ENCODE measurements around the gene ATN1. TPM values are rescaled to one million over a fixed set of nuclear protein-coding genes. Genes with fewer than 3 reads are reported as not detected.

Gene ATN1
- total and polyA plus RNA-seq, 4 donors: 3.6 to 12.6 (median 7.9) TPM

DNA sequence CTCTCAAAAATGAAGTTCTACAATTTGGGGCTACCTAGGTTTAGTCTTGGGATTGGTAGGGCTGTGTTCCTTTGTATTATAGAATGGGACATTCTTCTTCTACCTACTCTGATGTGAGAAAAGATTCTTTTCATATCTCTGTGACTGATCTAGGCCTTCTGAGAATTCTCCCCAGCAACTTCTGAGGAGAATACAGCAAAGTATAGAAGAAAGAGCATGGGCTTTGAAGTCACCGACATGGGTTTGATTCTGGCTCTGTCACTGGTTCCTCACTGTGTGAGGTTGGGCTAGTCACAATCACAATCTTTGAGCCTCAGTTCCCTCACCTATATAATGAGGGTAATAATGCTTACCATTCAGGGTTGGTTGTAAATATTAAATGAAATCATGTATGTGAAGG, 5.0 kb downstream of the ATN1 start:
- WGBS: 93% methylated on average over 1 of the region's 1 CpG
- no peak for TF ChIP-seq FOXA2 (IDR thresholded peaks at IDR 0.05)
- TF ChIP-seq, protein P1, sequence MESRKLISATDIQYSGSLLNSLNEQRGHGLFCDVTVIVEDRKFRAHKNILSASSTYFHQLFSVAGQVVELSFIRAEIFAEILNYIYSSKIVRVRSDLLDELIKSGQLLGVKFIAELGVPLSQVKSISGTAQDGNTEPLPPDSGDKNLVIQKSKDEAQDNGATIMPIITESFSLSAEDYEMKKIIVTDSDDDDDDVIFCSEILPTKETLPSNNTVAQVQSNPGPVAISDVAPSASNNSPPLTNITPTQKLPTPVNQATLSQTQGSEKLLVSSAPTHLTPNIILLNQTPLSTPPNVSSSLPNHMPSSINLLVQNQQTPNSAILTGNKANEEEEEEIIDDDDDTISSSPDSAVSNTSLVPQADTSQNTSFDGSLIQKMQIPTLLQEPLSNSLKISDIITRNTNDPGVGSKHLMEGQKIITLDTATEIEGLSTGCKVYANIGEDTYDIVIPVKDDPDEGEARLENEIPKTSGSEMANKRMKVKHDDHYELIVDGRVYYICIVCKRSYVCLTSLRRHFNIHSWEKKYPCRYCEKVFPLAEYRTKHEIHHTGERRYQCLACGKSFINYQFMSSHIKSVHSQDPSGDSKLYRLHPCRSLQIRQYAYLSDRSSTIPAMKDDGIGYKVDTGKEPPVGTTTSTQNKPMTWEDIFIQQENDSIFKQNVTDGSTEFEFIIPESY (IDR thresholded peaks at IDR 0.05): no peak
- no peak for TF ChIP-seq NR2F2 (IDR thresholded peaks at IDR 0.05)
- TF ChIP-seq SP1 (IDR thresholded peaks at IDR 0.05): no peak
- Histone ChIP-seq H3K27ac (ENCODE audit: low read depth in 1 of 2, low read length in 2 of 2) (no peak overlapping the region), H3K27me3 (ENCODE audit: control insufficient read depth in 4 of 4, insufficient read depth in 4 of 4, low read length in 3 of 4) (no peaks in the 10 kb centered on the region), H3K9ac (ENCODE audit: low read depth in 1 of 2, low read length in 2 of 2) (no peak overlapping the region), H3K9me3 (ENCODE audit: control insufficient read depth in 4 of 4, low read length in 3 of 4) (no peaks in the 10 kb centered on the region), H3K4me1 (ENCODE audit: control insufficient read depth in 4 of 4, insufficient read depth in 4 of 4, low read length in 3 of 4) (peaks cover 4 to 37% (median 14%) of the 10 kb centered on the region in 4 donors), H3K36me3 (ENCODE audit: control insufficient read depth in 4 of 4, insufficient read depth in 3 of 4, low read depth in 1 of 4, low read length in 3 of 4) (peaks cover 0 to 14% (median 7%) of the 10 kb centered on the region in 4 donors), H3K4me3 (ENCODE audit: low read depth in 1 of 3, low read length in 3 of 3) (no peak overlapping the region)
- no peak for DNase-seq (ENCODE audit: low spot score)

- no peak for DNase-seq (ENCODE audit: low spot score)
- Histone ChIP-seq H3K4me3 (ENCODE audit: low read depth in 1 of 3, low read length in 3 of 3) (no peak overlapping the region), H3K9me3 (ENCODE audit: control insufficient read depth in 4 of 4, low read length in 3 of 4) (no peaks in the 10 kb centered on the region), H3K9ac (ENCODE audit: low read depth in 1 of 2, low read length in 2 of 2) (no peak overlapping the region), H3K27me3 (ENCODE audit: control insufficient read depth in 4 of 4, insufficient read depth in 4 of 4, low read length in 3 of 4) (no peaks in the 10 kb centered on the region), H3K36me3 (ENCODE audit: control insufficient read depth in 4 of 4, insufficient read depth in 3 of 4, low read depth in 1 of 4, low read length in 3 of 4) (peaks cover 0 to 14% (median 7%) of the 10 kb centered on the region in 4 donors), H3K27ac (ENCODE audit: low read depth in 1 of 2, low read length in 2 of 2) (peak overlapping the region in 1 of 2 donors; percentile 14), H3K4me1 (ENCODE audit: control insufficient read depth in 4 of 4, insufficient read depth in 4 of 4, low read length in 3 of 4) (peaks cover 9 to 41% (median 22%) of the 10 kb centered on the region in 4 donors)
- TF ChIP-seq REST (IDR thresholded peaks at IDR 0.05) (no peak), RXRA (IDR thresholded peaks at IDR 0.05) (no peak), NR2F2 (IDR thresholded peaks at IDR 0.05) (peak; percentile 45)
- WGBS: 65% methylated on average over 8 of the region's 8 CpGs
Measured at GRCh38 chr12:6934110-6934509, 6.4 kb downstream of the ATN1 start.

DNA sequence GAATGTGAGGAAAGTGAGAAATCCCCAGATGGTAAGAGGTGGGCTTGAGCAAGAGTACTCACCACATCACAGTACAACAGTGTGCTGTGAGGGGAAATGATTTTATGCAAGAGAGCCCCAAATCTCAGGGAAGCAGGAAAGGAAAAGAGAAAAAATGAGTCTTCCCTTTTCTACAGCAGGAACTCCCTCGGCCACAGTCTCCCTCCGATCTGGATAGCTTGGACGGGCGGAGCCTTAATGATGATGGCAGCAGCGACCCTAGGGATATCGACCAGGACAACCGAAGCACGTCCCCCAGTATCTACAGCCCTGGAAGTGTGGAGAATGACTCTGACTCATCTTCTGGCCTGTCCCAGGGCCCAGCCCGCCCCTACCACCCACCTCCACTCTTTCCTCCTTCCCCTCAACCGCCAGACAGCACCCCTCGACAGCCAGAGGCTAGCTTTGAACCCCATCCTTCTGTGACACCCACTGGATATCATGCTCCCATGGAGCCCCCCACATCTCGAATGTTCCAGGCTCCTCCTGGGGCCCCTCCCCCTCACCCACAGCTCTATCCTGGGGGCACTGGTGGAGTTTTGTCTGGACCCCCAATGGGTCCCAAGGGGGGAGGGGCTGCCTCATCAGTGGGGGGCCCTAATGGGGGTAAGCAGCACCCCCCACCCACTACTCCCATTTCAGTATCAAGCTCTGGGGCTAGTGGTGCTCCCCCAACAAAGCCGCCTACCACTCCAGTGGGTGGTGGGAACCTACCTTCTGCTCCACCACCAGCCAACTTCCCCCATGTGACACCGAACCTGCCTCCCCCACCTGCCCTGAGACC, 7.8 kb downstream of the ATN1 start:
- H3K27me3 ChIP-seq (ENCODE audit: control insufficient read depth in 4 of 4, insufficient read depth in 4 of 4, low read length in 3 of 4): no peaks in the 10 kb centered on the region
- H3K27ac ChIP-seq (ENCODE audit: low read depth in 1 of 2, low read length in 2 of 2): peak overlapping the region in 1 of 2 donors; percentile 33
- peaks cover 0 to 14% (median 7%) of the 10 kb centered on the region in 4 donors for H3K36me3 ChIP-seq (ENCODE audit: control insufficient read depth in 4 of 4, insufficient read depth in 3 of 4, low read depth in 1 of 4, low read length in 3 of 4)
- no peaks in the 10 kb centered on the region for H3K9me3 ChIP-seq (ENCODE audit: control insufficient read depth in 4 of 4, low read length in 3 of 4)
- no peak overlapping the region for H3K9ac ChIP-seq (ENCODE audit: low read depth in 1 of 2, low read length in 2 of 2)
- H3K4me3 ChIP-seq (ENCODE audit: low read depth in 1 of 3, low read length in 3 of 3): no peak overlapping the region
- TF ChIP-seq HNF4A (conservative IDR thresholded peaks at IDR 0.05) (no peak), YY1 (IDR thresholded peaks at IDR 0.05) (no peak)
- TF ChIP-seq, protein P1 (IDR thresholded peaks at IDR 0.05): no peak
- WGBS: 80% methylated on average over 14 of the region's 14 CpGs
- DNase-seq (ENCODE audit: low spot score): no peak
- H3K4me1 ChIP-seq (ENCODE audit: control insufficient read depth in 4 of 4, insufficient read depth in 4 of 4, low read length in 3 of 4): peaks cover 9 to 31% (median 12%) of the 10 kb centered on the region in 4 donors
